B cell (primary cell): ENCODE results near the gene ZNF799. TPM values are rescaled to one million over a fixed set of nuclear protein-coding genes. Genes with fewer than 3 reads are reported as not detected.

ENCODE experiments used
- ATAC-seq: fragments of 200-7000 bp; cut with Tn5 transposase; one replicate; pipeline ENCODE4 v1.10.0; 2021; ENCODE audit warnings: low read depth, mild to moderate bottlenecking, moderate number of reproducible peaks, moderate library complexity
- CTCF ChIA-PET: fragments of 350-600 bp; sonication (Branson Sonifier 250); formaldehyde crosslinking; loops from one replicate; lab custom pipeline; 2021; ENCODE audit warnings: antibody characterized with exemption, inconsistent platforms; lab: Charles Lee
- POLR2A ChIA-PET: fragments of 350-600 bp; sonication (Branson Sonifier 250); formaldehyde crosslinking; loops from one replicate; lab custom pipeline; 2021; ENCODE audit warnings: antibody characterized with exemption; lab: Charles Lee
- DNase-seq: peaks from one replicate; pipeline ENCODE4 v3.0.0; 2013
- H2AFZ ChIP-seq: 2 replicates; pipeline ENCODE4 v1.6.1; 2012; ENCODE audit warnings: mild to moderate bottlenecking, low read depth, low read length; ENCODE audit not compliant: insufficient read depth, poor library complexity, severe bottlenecking
- H3K27ac ChIP-seq, 2 donors: 1 replicate in 1 of 2; 2 replicates in 1 of 2; pipeline ENCODE4 v1.5.1; 2012 to 2013; ENCODE audit warnings: low read length in 2 of 2, mild to moderate bottlenecking in 2 of 2, moderate library complexity in 1 of 2
- H3K27me3 ChIP-seq, 4 experiments: fragments of 200-600 bp in 1 of 4; sonication (generic) in 1 of 4; replicated peaks in 1 of 4; 1 replicate in 2 of 4; 2 replicates in 2 of 4; pipeline versions ENCODE4 v1.6.1 to v1.7.0; 2013 to 2016; ENCODE audit warnings: low read length in 3 of 4, mild to moderate bottlenecking in 2 of 4, mixed read lengths in 1 of 4, moderate library complexity in 1 of 4; ENCODE audit not compliant: insufficient read depth in 4 of 4, control insufficient read depth in 3 of 4; ENCODE audit errors: control extremely low read depth in 1 of 4
- H3K36me3 ChIP-seq, 2 experiments: replicated peaks in 1 of 2; 1 replicate in 1 of 2; 2 replicates in 1 of 2; pipeline versions ENCODE4 v1.6.1 to v1.7.1; 2013; ENCODE audit warnings: low read length in 1 of 2; ENCODE audit not compliant: insufficient read depth in 2 of 2, control insufficient read depth in 1 of 2; ENCODE audit errors: control extremely low read depth in 1 of 2, extremely low read depth in 1 of 2
- H3K4me1 ChIP-seq, 2 donors: fragments of 200-600 bp in 1 of 2; sonication (generic) in 1 of 2; 1 replicate in 1 of 2; 2 replicates in 1 of 2; pipeline versions ENCODE4 v1.5.1 to v1.6.1; 2013 to 2017; ENCODE audit warnings: low read length in 2 of 2; ENCODE audit not compliant: control insufficient read depth in 2 of 2, insufficient read depth in 2 of 2
- H3K4me2 ChIP-seq: replicated peaks from 2 replicates; pipeline ENCODE3; 2012; ENCODE audit warnings: mild to moderate bottlenecking, low read depth, low read length; ENCODE audit not compliant: poor library complexity, severe bottlenecking
- H3K4me3 ChIP-seq, 5 experiments: fragments of 200-600 bp in 1 of 5; sonication (generic) in 1 of 5; 1 replicate in 3 of 5; 2 replicates in 2 of 5; pipeline versions ENCODE4 v1.5.1 to v1.7.0; 2011 to 2016; ENCODE audit warnings: low read length in 4 of 5, mild to moderate bottlenecking in 4 of 5, low read depth in 2 of 5, control low read depth in 1 of 5, moderate library complexity in 1 of 5; ENCODE audit not compliant: insufficient read depth in 1 of 5; ENCODE audit errors: control extremely low read depth in 1 of 5, extremely low read depth in 1 of 5
- H3K79me2 ChIP-seq: fragments of 200-600 bp; sonication (generic); one replicate; pipeline ENCODE4 v1.6.0; 2016; ENCODE audit warnings: low read length; ENCODE audit not compliant: control insufficient read depth, insufficient read depth
- H3K9ac ChIP-seq: fragments of 200-600 bp; sonication (generic); 2 replicates; pipeline ENCODE4 v1.6.1; 2017; ENCODE audit warnings: mild to moderate bottlenecking, low read length, moderate library complexity
- H3K9me3 ChIP-seq, 3 donors: one replicate each; pipeline versions ENCODE4 v1.6.1 to v1.7.1; 2013; ENCODE audit warnings: low read length in 2 of 3; ENCODE audit not compliant: control insufficient read depth in 2 of 3, insufficient read depth in 1 of 3; ENCODE audit errors: control extremely low read depth in 1 of 3
- H4K20me1 ChIP-seq: 2 replicates; pipeline ENCODE4 v1.6.0; 2012; ENCODE audit warnings: mild to moderate bottlenecking, low read length; ENCODE audit not compliant: insufficient read depth, control insufficient read depth, poor library complexity, severe bottlenecking
- H3K27ac Mint-ChIP-seq: one replicate; pipeline ENCODE4 v1.8.0; 2021; ENCODE audit warnings: mixed read lengths
- H3K27me3 Mint-ChIP-seq: one replicate; pipeline ENCODE4 v1.8.0; 2021; ENCODE audit warnings: mixed read lengths
- H3K4me1 Mint-ChIP-seq: one replicate; pipeline ENCODE4 v1.8.0; 2021; ENCODE audit warnings: mixed read lengths
- H3K4me3 Mint-ChIP-seq: one replicate; pipeline ENCODE4 v1.8.0; 2021; ENCODE audit warnings: mixed read lengths
- H3K9me3 Mint-ChIP-seq: one replicate; pipeline ENCODE4 v1.8.0; 2022; ENCODE audit warnings: mixed read lengths; ENCODE audit not compliant: insufficient read depth
- EZH2 ChIP-seq: IDR thresholded peaks from 2 replicates; pipeline ENCODE4 v1.6.1; 2012; ENCODE audit warnings: borderline replicate concordance, low read depth, mild to moderate bottlenecking, moderate library complexity, low read length; ENCODE audit not compliant: insufficient read depth, poor library complexity, severe bottlenecking
- WGBS: methylation state at CpG from one replicate; pipeline ENCODE4 v1.1.5; 2013; ENCODE audit warnings: missing lambda C conversion rate; ENCODE audit not compliant: insufficient coverage; 5-methylcytosine and 5-hydroxymethylcytosine counted together
- intact Hi-C: fragments of 100-400 bp; cut with micrococcal nuclease; formaldehyde crosslinking; loops from one replicate; pipeline ENCODE4 v1.10.0; 2022
- polyA plus RNA-seq: library from polyadenylated mRNA; depleted of rRNA; stranded (reverse); fragments of >200 nt; gene quantifications from 2 replicates; pipeline ENCODE4 v1.2.3, GENCODE V29; 2012
- total RNA-seq, 2 donors: library from RNA; stranded (reverse); fragments of 120-200 nt in 1 of 2; gene quantifications; 1 replicate in 1 of 2; 2 replicates in 1 of 2; pipeline versions ENCODE4 v1.2.3 to v1.2.4, GENCODE V29; 2013 to 2022
- TF ChIP-seq, protein P1 (sequence below): fragments of 200-600 bp; IDR thresholded peaks from one replicate; pipeline ENCODE4 v1.8.0; 2022; ENCODE audit warnings: antibody characterized with exemption, mild to moderate bottlenecking

Gene ZNF799
- total and polyA plus RNA-seq, 2 donors (not counting 1 experiment from before 2014, with no cell fraction given): 3.7 to 10.5 TPM

DNA sequence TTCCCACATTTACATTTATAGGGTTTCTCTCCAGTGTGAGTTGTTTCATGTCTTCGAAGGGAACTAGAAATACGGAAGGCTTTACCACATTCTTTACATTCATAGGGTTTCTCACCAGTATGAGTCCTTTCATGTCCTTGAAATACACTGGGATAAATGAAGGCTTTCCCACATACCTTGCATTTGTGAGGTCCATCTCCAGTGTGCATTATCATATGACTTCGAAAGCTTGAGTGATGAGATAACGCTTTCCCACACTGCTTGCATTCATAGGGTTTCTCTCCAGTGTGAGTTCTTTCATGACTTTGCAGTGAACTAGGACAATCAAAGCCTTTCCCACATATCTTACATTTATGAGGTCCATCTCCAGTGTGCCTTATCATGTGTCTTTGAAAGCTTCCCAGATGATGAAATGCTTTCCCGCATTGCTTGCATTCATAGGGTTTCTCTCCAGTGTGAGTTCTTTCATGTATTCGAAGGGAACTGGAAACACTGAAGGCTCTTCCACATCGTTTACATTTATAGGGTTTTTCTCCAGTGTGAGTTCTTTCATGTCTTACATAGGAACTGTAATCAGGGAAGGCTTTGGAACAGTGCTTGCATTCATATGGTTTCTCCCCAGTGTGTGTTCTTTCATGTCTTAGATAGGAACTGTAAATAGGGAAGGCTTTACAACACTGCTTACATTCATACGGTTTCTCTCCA, 50.7 kb downstream of the ZNF799 start:
- DNase-seq (no peak), ATAC-seq (no peak)
- no peaks in the 10 kb centered on the region for H3K27me3 ChIP-seq
- no peaks in the 10 kb centered on the region for H3K4me1 ChIP-seq
- H3K79me2 ChIP-seq: no peaks in the 10 kb centered on the region
- ChIA-PET POLR2A (no interaction called here), CTCF (no interaction called here)
- TF ChIP-seq EZH2: no peak
- TF ChIP-seq, protein P1, sequence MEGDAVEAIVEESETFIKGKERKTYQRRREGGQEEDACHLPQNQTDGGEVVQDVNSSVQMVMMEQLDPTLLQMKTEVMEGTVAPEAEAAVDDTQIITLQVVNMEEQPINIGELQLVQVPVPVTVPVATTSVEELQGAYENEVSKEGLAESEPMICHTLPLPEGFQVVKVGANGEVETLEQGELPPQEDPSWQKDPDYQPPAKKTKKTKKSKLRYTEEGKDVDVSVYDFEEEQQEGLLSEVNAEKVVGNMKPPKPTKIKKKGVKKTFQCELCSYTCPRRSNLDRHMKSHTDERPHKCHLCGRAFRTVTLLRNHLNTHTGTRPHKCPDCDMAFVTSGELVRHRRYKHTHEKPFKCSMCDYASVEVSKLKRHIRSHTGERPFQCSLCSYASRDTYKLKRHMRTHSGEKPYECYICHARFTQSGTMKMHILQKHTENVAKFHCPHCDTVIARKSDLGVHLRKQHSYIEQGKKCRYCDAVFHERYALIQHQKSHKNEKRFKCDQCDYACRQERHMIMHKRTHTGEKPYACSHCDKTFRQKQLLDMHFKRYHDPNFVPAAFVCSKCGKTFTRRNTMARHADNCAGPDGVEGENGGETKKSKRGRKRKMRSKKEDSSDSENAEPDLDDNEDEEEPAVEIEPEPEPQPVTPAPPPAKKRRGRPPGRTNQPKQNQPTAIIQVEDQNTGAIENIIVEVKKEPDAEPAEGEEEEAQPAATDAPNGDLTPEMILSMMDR: no peak
- Mint-ChIP-seq H3K27ac (no peak overlapping the region), H3K27me3 (no peaks in the 10 kb centered on the region), H3K4me3 (no peak overlapping the region), H3K9me3 (peaks cover 25% of the 10 kb centered on the region), H3K4me1 (no peaks in the 10 kb centered on the region)
- no peak overlapping the region for H2AFZ ChIP-seq
- no peak overlapping the region for H3K9ac ChIP-seq
- H3K9me3 ChIP-seq: peaks cover 15 to 51% (median 27%) of the 10 kb centered on the region in 3 donors
- no peak overlapping the region for H3K4me3 ChIP-seq
- WGBS: 93% methylated on average over 2 of the region's 8 CpGs
- H3K36me3 ChIP-seq: peaks cover 0 to 10% of the 10 kb centered on the region in 2 experiments
- intact Hi-C loops: no loop called here
- H3K4me2 ChIP-seq: no peak overlapping the region
- H3K27ac ChIP-seq: no peak overlapping the region
- H4K20me1 ChIP-seq: no peaks in the 10 kb centered on the region

DNA sequence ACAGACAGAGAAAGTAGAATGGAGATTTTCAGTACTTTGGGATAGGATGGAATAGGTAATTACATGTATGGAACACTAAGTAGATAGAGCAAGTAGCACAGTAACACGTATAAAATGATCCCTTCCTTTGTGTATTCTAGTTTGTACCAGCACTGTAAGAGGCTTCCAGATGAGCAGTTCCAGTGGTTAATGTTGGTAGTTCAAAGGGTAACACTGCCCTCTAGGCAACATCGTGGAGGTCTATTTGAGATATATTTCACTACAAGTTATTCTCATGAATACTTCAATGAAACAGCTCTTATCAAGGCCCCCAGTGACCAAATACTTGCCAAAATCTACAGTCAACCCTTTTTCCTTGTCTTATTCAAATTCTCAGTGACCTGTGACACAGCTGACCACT, 54.2 kb downstream of the ZNF799 start:
- intact Hi-C loops: loop anchor here (1.0 to 2.0 kb wide), 2 partner anchors 14 to 145 kb away; partner anchors contain the start of gene ZNF563
- WGBS: no CpG with 5 or more reads among the region's 2 CpGs
- no peaks in the 10 kb centered on the region for H3K27me3 Mint-ChIP-seq
- POLR2A ChIA-PET: no interaction called here
- Histone ChIP-seq H3K9me3 (peaks cover 11 to 30% (median 14%) of the 10 kb centered on the region in 3 donors), H3K27ac (no peak overlapping the region), H3K79me2 (no peaks in the 10 kb centered on the region), H4K20me1 (no peaks in the 10 kb centered on the region), H3K4me3 (no peak overlapping the region), H3K9ac (no peak overlapping the region), H3K36me3 (peaks cover 0 to 10% of the 10 kb centered on the region in 2 experiments), H3K4me1 (no peaks in the 10 kb centered on the region), H2AFZ (no peak overlapping the region), H3K4me2 (no peak overlapping the region), H3K27me3 (no peaks in the 10 kb centered on the region)
- no peak for TF ChIP-seq EZH2
- TF ChIP-seq, protein P1: peak; percentile 47
- CTCF ChIA-PET: interaction anchor here (0.5 to 1.3 kb wide), 6 partner anchors 14 to 287 kb away, joined by 3 to 7 read pairs (median 4); no protein-coding TSS in a partner anchor
- no peak overlapping the region for H3K4me3 Mint-ChIP-seq
- peak; percentile 61 for DNase-seq
- no peak overlapping the region for H3K27ac Mint-ChIP-seq
- H3K4me1 Mint-ChIP-seq: no peaks in the 10 kb centered on the region
- H3K9me3 Mint-ChIP-seq: peaks cover 23% of the 10 kb centered on the region
- ATAC-seq: peak; percentile 36
